ENCODE results near the gene TPCN1. TPM values are rescaled to one million over a fixed set of nuclear protein-coding genes. Genes with fewer than 3 reads are reported as not detected.

The TPCN1 gene
- total and polyA plus RNA-seq, 2 of the 13 experiments (the other 11 are each of a cell fraction or from before 2014, with no cell fraction given) = 8.0 to 26.8 TPM

- FAIRE-seq (no peak), DNase-seq (ENCODE audit: low spot score) (no peak), ATAC-seq (no peak)
- TF ChIP-seq ZNF639 (CRISPR knock-in tag; conservative IDR thresholded peaks at IDR 0.05) (no peak), NR2F1 (CRISPR knock-in tag; IDR thresholded peaks at IDR 0.05) (no peak), SMAD3 (CRISPR knock-in tag; IDR thresholded peaks at IDR 0.05) (no peak), SMARCE1 (IDR thresholded peaks at IDR 0.05; ENCODE audit: borderline replicate concordance) (no peak), ZNF7 (CRISPR knock-in tag; IDR thresholded peaks at IDR 0.05) (no peak), ZNF773 (CRISPR knock-in tag; IDR thresholded peaks at IDR 0.05; ENCODE audit: borderline replicate concordance) (no peak), NR2C2 (CRISPR knock-in tag; IDR thresholded peaks at IDR 0.05; ENCODE audit: borderline replicate concordance) (no peak), ZNF746 (CRISPR knock-in tag; IDR thresholded peaks at IDR 0.05) (no peak)
- TF ChIP-seq, protein P1, sequence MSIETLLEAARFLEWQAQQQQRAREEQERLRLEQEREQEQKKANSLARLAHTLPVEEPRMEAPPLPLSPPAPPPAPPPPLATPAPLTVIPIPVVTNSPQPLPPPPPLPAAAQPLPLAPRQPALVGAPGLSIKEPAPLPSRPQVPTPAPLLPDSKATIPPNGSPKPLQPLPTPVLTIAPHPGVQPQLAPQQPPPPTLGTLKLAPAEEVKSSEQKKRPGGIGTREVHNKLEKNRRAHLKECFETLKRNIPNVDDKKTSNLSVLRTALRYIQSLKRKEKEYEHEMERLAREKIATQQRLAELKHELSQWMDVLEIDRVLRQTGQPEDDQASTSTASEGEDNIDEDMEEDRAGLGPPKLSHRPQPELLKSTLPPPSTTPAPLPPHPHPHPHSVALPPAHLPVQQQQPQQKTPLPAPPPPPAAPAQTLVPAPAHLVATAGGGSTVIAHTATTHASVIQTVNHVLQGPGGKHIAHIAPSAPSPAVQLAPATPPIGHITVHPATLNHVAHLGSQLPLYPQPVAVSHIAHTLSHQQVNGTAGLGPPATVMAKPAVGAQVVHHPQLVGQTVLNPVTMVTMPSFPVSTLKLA (IDR thresholded peaks at IDR 0.05) = no peak
- TF ChIP-seq, protein P2, sequence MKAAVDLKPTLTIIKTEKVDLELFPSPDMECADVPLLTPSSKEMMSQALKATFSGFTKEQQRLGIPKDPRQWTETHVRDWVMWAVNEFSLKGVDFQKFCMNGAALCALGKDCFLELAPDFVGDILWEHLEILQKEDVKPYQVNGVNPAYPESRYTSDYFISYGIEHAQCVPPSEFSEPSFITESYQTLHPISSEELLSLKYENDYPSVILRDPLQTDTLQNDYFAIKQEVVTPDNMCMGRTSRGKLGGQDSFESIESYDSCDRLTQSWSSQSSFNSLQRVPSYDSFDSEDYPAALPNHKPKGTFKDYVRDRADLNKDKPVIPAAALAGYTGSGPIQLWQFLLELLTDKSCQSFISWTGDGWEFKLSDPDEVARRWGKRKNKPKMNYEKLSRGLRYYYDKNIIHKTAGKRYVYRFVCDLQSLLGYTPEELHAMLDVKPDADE (CRISPR knock-in tag; IDR thresholded peaks at IDR 0.05) = no peak
- TF ChIP-seq, protein P3, sequence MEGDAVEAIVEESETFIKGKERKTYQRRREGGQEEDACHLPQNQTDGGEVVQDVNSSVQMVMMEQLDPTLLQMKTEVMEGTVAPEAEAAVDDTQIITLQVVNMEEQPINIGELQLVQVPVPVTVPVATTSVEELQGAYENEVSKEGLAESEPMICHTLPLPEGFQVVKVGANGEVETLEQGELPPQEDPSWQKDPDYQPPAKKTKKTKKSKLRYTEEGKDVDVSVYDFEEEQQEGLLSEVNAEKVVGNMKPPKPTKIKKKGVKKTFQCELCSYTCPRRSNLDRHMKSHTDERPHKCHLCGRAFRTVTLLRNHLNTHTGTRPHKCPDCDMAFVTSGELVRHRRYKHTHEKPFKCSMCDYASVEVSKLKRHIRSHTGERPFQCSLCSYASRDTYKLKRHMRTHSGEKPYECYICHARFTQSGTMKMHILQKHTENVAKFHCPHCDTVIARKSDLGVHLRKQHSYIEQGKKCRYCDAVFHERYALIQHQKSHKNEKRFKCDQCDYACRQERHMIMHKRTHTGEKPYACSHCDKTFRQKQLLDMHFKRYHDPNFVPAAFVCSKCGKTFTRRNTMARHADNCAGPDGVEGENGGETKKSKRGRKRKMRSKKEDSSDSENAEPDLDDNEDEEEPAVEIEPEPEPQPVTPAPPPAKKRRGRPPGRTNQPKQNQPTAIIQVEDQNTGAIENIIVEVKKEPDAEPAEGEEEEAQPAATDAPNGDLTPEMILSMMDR (CRISPR knock-in tag; IDR thresholded peaks at IDR 0.05) = no peak
- intact Hi-C loops (cut with micrococcal nuclease; ENCODE audit: unreplicated experiment) (no loop called here), in situ Hi-C loops (cut with HindIII; ENCODE audit: extremely low pct_ligation_motif_present, low pct_unique_long_range_greater_than_20kb) (no loop called here)
- no peak overlapping the region for H3K27ac ChIP-seq (ENCODE audit: extremely low read length, insufficient read depth, low read length)
- ChIA-PET POLR2A (no interaction called here), CTCF (ENCODE audit: low intra/inter-chr PET ratio, low total read pairs) (no interaction called here)
- peaks cover 8 to 16% of the 10 kb centered on the region in 2 experiments; a peak in 4 of 5 replicates for H3K36me3 ChIP-seq (replicated peaks in 1 of 2; ENCODE audit: control insufficient read depth in 1 of 2, insufficient read depth in 2 of 2, low read length in 2 of 2)
- H3K9me3 ChIP-seq (ENCODE audit: low read length) = no peaks in the 10 kb centered on the region
- H3K9ac ChIP-seq (ENCODE audit: insufficient read depth, low read depth, low read length) = no peak overlapping the region
- no peaks in the 10 kb centered on the region; the same call in 1 of the 2 replicates for H3K4me1 ChIP-seq (ENCODE audit: insufficient read depth, low read length)
- H3K27me3 ChIP-seq (ENCODE audit: control insufficient read depth in 1 of 2, insufficient read depth in 2 of 2, low read length in 2 of 2) = no peaks in the 10 kb centered on the region
- H3K4me2 ChIP-seq (ENCODE audit: low read depth, low read length) = no peak overlapping the region
- H3K4me3 ChIP-seq (replicated peaks in 1 of 3; ENCODE audit: insufficient read depth in 1 of 3, low read depth in 2 of 3, low read length in 3 of 3) = no peak overlapping the region
- H2AFZ ChIP-seq (ENCODE audit: low read length) = no peak overlapping the region
- BruUV-seq (replicated peaks) = no TSS peak
- no peaks in the 10 kb centered on the region for H4K20me1 ChIP-seq (ENCODE audit: insufficient read depth, low read length)
- WGBS (ENCODE audit: low lambda C conversion rate) = 98% methylated on average over 11 of the region's 19 CpGs
- H3K79me2 ChIP-seq (ENCODE audit: insufficient read depth, low read length) = no peaks in the 10 kb centered on the region
These were observed 66.6 kb downstream of the TPCN1 start for GRCh38 chr12:113287899-113288282.
